GM15510 (cell line): ENCODE results near the gene SV2C.

Experiments
- POLR2A ChIP-seq: IDR thresholded peaks from 3 replicates; pipeline ENCODE4 v1.6.1; 2011; ENCODE audit warnings: borderline replicate concordance; ENCODE audit not compliant: insufficient read length; ENCODE audit errors: extremely low read depth

The SV2C gene

GRCh38 chr5:76391014-76391413, 307.8 kb downstream of the SV2C start:
- TF ChIP-seq POLR2A, result no peak

DNA sequence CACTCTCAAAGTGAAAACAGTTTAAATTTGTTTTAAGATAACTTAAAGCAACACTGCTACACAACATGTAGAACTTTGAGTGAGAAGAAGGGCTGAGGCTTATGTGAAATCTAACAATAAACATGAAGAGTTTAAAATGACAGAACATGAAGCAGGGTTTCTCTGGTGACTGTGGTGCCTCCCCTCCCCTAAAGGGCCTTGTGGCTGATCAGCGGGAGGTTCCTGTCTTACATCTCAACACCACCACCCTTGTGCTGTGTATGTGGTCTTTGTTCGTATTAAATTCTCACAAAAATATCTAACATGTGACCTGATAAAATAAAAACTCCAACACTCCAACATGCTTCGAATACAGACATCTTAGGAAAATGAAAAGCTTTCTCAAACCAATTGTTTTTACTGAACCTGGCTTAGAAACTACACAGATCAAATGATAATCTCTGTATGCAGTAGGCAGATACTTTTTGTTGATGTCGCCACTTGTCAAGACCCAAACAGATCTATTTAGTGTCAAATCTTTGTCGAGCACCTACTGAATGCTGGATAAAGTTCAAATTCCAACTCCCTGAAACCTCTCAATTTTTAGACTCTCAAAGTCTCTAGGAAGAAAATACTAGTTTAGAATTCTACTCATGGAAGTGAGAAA, 310.0 kb downstream of the SV2C start:
- no peak for TF ChIP-seq POLR2A

GRCh38 chr5:76397200-76397599, 314.0 kb downstream of the SV2C start:
- TF ChIP-seq POLR2A, result no peak

GRCh38 chr5:76399268-76399667, 316.1 kb downstream of the SV2C start:
- TF ChIP-seq POLR2A, result no peak

DNA sequence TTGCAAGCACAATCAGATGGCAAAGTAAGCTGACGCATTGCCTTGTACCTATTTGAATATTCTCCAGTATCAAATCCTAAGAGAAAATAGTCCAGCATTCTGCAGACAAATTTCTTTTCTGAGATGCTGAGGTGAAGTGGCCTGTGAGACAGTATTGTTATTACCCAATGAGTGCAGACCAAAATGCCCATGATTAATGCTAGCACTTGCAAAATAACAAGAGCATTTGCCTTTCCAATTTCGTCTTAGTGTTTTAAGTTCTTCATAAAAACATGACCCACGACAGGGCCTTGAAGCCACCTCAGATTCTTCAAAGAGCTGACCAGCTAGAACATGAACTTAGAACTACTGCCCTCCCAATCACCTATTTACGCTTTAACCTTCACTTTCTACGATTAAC, 317.3 kb downstream of the SV2C start:
- no peak for TF ChIP-seq POLR2A

- no peak for TF ChIP-seq POLR2A
These were observed 318.6 kb downstream of the SV2C start for GRCh38 chr5:76401801-76402250.

DNA sequence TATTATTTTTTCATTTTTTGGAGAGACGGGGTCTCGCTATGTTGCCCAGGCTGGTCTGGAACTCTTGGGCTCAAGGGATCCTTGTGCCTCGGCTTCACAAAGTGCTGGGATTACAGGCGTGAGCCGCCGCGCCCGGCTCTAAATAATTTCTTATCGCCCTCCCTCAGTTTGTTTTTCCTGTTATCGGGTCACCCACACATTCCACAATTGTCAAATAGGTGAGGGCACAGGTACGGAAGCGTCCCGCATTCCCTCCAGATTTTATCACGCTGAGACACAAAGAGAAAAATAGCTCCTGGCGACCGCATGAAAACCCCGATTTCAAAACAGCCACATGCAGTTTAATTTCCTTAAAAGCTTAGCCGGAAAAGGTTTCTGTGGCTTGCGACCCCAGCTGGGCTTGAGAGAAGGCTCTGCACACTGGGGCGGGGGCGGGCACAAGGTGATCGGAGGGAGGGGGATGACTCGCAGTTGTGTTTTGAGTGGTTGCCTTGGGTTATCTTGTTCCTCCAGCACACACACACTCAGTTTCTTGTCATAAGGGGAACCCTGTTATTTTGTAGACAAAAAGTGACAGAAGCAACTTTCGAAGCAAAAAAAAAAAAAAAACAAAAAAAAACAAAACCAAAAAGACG, 319.2 kb downstream of the SV2C start:
- no peak for TF ChIP-seq POLR2A

DNA sequence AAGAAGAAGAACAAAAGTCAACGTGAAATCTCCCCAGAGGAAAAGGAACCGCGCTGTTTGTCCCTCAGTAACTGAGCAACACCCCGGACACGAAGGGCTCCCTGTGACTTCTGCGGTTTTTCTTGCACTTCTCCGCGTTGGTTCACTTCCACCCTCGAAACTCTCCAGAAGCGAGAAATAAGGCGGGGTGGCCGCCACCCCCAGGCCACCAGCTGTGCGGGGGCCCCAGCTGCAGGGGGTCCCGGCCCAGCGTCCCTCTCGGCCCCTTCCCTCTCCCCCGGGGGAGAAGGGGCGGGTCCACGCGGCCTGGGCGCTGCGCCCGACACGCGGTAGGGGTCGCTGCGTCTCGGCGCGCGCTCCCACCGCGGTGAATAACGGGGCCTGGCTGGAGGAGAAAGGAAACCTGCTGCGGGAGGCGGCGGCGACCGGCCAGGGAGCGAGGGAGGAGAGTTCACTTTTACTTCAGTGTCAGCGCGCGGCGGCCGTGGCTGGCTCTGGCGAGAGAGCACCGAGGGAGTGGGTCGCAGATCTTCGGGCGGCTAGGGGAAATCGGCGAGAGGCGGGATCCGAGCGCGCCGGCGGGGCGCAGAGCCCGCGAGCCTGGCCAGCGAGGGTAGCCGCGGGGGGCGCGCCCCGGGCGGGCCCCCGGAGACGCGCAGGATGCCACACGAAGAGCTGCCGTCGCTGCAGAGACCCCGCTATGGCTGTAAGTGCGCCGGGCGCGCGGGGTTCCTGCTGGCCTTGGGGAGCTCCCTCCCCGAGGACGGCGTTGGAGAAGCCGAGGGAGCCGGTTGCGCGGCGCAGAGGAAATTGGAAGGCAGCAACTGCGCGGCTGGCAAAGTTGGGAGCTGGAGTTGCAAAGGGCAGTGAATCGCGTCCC, 319.9 kb downstream of the SV2C start, which contains the start of gene IQGAP2:
TSS of gene IQGAP2 (plus strand) at position 400 of the 880 bp plus-strand sequence. CDS start at position 661, 261 bp downstream.
- TF ChIP-seq POLR2A, result peak; percentile 45
